Measurements from ENCODE around the gene TMPRSS4. TPM values are rescaled to one million over a fixed set of nuclear protein-coding genes. Genes with fewer than 3 reads are reported as not detected.

The TMPRSS4 gene
- polyA plus RNA-seq, 3 donors, result 27.4 to 39.8 (median 27.6) TPM

DNA sequence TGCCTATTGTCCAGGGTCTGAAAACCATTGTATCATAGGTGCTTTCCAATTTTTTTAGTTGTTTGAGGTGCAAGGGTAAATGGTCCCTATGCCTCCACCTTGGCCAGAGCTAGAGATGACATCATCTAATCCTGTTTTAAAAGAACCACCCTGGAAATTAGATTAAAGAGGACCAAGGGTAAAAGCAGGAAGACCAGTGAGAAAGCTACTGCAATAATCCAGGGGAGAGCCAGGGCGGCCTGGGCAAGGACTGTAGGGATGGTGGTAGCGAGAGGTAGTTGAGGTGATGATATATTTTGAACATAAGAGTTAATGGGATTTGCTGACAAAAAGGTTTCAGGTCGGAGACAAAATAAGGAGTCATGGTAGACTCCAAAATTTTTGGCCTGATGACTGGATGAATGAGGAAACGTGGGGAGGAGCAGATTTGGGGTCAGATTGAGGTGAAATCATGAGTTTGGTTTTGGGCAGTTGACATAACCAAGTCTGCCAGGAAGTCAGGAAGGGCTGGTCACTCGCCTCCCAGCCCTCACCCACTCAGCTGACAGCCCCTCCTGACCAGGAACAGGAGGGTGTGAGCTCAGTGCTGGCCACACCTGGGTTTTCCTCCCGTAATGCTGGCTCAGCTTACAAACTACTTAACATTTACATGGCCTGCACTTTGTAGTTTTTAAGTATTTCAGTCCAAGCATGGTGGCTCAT lies 52.7 kb downstream of the TMPRSS4 start:
- DNase-seq (ENCODE audit: low read depth in 3 of 3, low spot score in 2 of 3), result no peak

DNA sequence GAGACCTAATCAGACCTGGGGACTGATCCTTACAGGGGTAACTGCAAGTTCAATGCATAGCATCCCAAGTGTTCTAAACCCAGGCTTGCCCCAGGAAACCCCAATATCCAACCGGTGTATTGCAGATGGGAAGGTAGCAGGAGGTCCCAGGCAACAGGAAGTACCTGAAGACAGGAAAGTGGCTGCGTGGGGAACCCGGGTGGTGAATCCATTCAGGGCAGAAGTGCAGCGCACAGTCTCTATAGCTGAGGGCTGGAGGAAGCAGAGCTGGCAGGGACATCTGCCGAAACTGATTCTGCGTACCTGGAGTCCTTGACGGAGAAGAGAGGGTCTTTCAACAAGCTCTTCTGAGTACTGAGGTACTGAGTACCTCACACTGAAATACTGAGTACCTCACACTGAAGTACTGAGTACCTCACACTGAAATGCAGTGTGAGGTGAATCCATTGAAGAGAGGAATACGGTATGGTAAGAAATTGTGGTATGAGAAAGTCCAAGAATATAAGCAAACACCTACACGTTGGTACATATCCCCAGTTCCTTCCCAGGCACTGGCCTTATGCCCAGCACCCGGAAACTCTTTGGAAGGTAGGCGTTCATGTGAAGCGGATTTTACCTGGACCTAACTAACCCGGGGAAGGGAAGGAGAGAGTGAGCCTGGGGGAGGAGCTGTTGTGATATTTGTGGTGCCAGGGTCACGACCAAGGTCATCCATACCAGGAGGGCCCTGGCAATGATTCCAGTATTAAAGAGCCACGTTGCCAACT lies 55.7 kb downstream of the TMPRSS4 start:
- DNase-seq (ENCODE audit: low read depth in 3 of 3, low spot score in 2 of 3), result no peak

DNA sequence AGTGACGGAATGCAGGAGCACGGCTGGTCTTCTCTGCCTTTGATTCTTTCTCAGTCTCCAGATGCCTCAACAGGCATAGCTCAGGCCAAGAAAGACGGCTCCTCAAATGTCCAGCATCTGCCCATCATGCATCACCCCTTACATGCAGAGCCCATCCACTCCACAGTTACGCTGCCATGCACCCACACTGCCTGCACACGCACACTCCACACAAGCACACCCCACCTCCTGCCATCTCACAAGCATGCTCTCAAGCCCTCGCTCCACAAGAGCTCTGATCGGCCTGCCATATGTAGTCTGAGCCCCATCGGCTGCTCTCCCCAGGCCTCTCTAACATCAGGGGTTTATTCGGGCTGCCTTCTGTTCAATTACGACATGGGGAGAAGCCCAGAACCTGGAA lies 56.9 kb downstream of the TMPRSS4 start:
- DNase-seq (ENCODE audit: low read depth in 3 of 3, low spot score in 2 of 3), result no peak

DNA sequence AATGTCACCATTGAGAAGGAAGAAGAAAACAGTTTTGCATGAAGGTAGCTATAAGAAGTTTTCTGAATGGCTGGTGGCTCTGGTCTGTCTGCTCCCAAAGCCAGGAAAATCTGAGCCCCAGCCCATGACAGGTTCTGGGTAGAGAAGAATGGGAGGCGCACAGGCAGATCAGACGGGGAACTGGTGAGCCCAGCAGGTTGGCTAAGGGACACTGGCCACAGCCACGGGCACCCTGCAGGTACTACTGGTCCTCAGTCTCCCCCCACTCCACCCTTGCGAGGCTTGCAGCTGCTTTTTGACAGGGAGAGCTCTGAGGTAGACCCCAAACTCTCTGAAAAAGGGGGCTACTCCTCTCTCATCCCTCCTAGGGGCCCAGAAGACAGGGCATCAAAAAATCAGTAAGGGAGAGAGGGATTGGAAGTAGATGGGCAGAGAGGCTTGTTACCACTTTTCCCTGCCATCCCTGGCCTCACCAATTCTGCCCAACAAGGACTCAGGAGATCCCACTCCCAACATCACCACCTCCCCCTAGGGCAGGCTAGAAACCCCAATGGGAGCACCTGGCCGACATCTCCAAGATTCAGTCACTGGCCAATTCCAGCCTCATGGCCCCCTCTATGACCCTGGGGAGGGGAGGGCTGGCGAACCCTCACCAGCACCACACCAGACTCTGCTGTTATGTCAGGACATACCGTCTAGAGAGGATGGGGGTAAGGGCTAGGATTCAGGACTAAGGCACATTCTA lies 58.3 kb downstream of the TMPRSS4 start:
- no peak for DNase-seq (ENCODE audit: low read depth in 3 of 3, low spot score in 2 of 3)

DNA sequence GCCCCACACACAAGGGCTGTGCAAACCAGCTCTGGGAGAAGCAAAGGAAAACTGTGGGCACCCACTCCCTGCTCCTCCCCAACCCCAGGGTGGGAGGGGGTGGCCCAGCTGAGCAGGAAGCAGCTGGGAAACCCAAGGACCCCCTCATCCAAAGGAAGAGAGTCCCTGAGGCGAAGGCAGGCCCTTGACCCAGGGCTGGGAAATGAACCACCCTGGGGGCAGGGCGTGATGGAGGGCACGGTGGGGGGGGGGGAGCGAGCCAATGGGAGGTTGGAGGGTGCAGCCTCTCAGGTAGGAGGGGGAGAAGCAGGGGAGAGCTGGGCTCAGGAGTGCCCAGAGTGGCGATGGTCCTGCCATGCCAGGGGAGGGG lies 58.9 kb downstream of the TMPRSS4 start:
- no peak for DNase-seq (ENCODE audit: low read depth in 3 of 3, low spot score in 2 of 3)

GRCh38 chr11:118136341-118136740 lies 59.5 kb downstream of the TMPRSS4 start:
- DNase-seq (ENCODE audit: low read depth in 3 of 3, low spot score in 2 of 3), result no peak

DNA sequence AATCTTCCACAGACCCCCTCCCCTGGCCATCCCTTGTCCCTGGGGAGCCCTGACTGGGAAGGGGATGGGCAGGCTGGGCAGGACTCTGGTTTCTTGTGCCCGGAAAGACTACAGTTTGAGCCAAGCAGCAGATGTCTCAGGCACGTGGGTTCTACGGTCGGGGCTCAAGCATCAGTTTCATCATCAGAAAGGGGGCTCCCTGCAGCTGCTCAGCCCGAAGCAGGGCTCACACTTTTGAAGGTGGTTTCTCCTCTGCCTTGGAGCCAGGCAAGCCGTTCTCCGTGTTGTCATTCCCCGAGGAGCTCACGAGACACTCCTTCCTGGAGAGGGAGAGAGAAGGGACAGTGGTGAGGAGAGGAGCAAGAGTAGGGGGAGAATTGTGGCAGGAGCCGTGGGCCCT lies 59.9 kb downstream of the TMPRSS4 start:
- DNase-seq (ENCODE audit: low read depth in 3 of 3, low spot score in 2 of 3), result no peak

DNA sequence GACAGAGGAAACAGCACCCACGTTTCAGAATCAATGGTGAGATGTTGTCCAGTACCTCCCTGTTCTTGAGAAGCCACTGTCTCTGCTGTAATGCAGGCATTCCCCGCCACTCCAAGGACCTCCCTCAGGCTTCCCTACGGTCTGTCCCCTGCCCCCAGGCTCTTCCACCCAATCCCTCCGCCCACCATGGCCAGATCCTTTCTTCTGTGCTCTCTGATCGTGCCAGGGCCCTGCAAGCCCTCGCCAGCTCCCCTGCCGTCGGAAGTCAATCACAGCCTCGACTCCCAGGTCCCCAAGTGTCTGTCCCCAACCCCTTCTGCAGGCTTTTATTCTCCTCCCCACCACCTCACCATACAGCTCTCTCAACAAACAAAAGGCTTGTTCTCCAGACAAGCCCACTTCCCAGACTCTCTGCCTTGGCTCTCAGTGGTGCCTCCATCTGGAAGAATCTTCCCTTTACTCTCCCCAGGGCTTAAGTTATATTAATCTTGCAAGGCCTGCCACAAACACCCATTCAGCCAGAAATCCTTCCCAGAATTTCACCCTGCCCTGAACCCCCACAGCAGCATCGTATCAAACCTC lies 62.1 kb downstream of the TMPRSS4 start:
- no peak for DNase-seq (ENCODE audit: low read depth in 3 of 3, low spot score in 2 of 3)

GRCh38 chr11:118139578-118139977 lies 62.7 kb downstream of the TMPRSS4 start:
- no peak for DNase-seq (ENCODE audit: low read depth in 3 of 3, low spot score in 2 of 3)

DNA sequence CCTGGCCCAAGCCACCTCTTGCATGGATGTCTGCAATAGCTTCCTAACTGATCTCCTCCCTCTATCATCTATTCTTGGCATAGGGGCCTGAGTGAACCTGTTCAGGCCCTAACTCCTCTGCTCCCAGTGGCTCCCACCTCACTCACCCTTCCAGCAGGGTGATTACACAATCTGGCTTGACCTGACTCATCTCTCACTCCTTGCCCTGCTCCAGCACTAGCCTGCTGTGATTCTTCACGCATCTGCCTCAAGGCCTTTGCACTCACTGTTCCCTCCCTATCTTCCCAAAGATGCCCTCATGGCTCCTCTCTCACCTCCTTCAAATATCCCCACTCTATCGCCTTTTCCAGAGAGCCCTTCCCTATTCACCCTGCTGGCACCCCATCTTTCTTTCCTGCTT lies 65.2 kb downstream of the TMPRSS4 start:
- no peak for DNase-seq (ENCODE audit: low read depth in 3 of 3, low spot score in 2 of 3)

DNA sequence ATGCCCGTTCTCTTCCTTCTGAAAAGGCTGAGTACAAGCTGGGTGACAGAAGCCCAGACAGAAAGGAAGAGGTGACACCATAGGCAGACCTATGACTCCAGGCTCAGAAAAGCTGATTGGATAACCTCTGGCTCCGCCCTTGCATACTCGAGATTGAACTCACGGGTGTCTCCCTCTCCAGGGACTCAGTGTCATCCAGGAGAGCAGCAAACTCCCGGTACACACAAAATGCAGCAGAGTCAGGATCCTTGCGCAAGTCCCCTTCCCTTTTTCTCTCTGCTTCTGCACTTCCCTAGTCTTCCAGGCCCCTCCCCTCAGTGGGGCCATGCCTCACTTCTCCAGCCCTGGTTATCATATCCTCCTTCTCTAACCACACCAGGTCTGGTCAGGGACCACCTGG lies 65.9 kb downstream of the TMPRSS4 start:
- no peak for DNase-seq (ENCODE audit: low read depth in 3 of 3, low spot score in 2 of 3)

GRCh38 chr11:118143661-118144185 lies 66.8 kb downstream of the TMPRSS4 start:
- no peak for DNase-seq (ENCODE audit: low read depth in 3 of 3, low spot score in 2 of 3)

DNA sequence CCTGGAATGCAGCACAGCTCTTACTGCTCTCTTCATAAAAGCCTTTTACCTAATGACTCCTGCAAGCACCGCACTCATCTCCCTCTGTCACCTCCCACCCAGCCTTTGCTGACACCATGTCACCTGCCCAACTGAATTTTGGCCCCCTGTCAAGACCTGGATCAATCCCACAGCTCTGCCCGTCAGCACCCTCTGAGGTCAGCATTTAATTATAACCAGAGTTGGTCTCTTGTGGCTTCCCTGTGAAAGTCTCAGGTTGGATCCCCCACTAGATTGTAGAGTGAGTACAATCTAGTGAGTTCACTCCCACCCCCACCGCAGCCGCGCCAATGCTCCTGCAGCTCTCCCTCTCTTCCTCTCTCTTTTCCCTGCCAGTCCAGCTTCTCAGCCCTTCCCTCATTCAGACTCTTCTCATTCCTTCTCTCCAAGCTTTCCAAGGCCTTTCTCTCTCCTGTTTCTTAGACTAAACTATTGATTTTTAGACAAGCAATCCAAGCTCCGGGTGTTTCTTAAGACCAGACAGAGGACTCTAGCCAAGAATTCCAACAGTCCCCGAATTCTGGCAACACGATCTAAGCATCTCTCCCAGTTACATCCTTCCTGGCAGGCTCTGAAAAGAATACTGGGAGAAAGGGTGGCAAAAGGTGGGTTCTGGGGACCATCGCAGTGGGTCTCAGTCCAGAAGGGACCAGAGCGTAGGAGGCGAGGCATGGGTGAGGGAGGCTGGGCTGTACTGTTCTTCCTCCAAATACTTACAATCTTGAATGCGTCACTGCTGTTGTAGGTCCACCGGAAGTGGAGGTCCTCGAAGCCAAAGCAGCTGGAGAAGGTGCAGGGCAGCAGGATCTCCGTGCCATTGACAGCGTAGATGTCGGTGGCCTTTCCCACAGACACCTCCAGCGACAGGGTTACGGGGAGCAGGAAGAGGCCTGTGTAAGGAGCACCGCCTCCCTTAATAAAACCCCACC lies 67.7 kb downstream of the TMPRSS4 start:
- DNase-seq (ENCODE audit: low read depth in 3 of 3, low spot score in 2 of 3), result no peak

GRCh38 chr11:118145285-118146227 lies 68.7 kb downstream of the TMPRSS4 start:
- peak; percentile 50 to 65 (median 54) for DNase-seq (ENCODE audit: low read depth in 3 of 3, low spot score in 2 of 3)

DNA sequence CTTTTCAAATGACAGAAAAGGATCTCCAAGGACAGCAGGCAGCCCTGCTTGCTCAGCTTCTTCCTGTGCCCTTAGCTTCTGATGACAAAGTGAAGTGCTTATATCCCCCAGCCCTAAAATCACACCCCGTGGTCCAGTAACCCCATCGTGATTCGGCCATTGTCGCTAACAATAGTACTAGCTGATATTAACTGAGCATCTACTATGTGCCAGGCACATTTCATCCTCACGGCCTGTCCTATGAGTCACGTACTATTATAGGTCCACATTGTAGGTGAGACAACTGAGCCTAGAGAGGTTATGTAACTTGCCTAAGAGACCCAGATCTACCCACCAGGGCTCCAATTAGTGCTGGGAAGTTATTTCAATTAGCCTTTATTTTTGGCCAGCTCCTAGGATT lies 69.7 kb downstream of the TMPRSS4 start:
- DNase-seq (ENCODE audit: low read depth in 3 of 3, low spot score in 2 of 3), result no peak

- no peak for DNase-seq (ENCODE audit: low read depth in 3 of 3, low spot score in 2 of 3)
Measured at GRCh38 chr11:118147502-118147901, 70.6 kb downstream of the TMPRSS4 start.

DNA sequence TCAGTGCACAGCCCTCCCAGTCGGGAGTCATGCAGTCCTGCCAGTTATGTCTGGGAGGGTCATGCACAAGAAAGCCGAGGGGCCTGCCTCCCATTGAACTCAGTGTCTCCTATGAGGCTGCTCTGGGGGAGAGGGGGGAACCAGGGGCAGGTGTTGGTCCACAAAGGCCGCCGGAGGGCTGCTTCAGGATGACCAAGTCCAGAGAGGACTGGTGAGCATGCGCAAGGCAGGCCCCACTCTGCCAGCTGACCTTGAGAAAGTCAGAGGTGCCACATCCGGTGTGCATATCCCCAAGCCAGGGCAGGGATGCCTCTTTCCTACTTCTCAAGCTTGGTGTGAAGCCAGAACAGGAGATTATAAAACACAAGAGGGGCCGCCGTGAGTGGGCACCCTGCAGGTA lies 71.4 kb downstream of the TMPRSS4 start:
- DNase-seq (ENCODE audit: low read depth in 3 of 3, low spot score in 2 of 3), result no peak

- DNase-seq (ENCODE audit: low read depth in 3 of 3, low spot score in 2 of 3), result no peak
Measured at GRCh38 chr11:118148856-118149255, 72.0 kb downstream of the TMPRSS4 start.

DNA sequence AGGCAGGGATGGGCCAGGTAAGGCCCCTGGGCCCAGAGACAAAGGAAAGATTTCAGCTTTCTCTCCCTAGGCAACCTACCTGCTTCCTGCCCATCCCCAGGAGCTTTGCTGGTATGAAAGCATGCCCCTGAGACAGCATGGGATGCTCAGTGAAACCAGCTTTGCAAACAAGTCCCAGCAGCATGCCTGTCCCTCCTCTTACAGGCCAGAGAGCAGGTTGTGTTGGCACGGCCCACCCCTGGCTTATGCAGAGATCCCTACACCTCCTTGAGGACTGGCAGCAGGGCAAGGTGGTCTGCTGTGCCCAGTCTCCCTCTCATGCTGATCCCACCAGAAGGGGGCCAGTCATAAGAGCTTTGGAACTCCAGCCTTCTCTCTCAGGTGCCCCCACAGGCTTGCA lies 72.6 kb downstream of the TMPRSS4 start:
- no peak for DNase-seq (ENCODE audit: low read depth in 3 of 3, low spot score in 2 of 3)

All from right renal cortex interstitium (tissue), 3 donors.